Neural cell (in vitro differentiated cells): ENCODE measurements around the gene RAET1L.

Experiments
- EZH2 ChIP-seq: fragments of 200-600, 300-800 bp; shearing (Covaris generic), sonication (generic); IDR thresholded peaks from 2 replicates; pipeline ENCODE4 v1.6.1; 2014; ENCODE audit warnings: antibody characterized with exemption, low read length, borderline replicate concordance, mild to moderate bottlenecking; ENCODE audit not compliant: insufficient read depth, poor library complexity, severe bottlenecking
- MXI1 ChIP-seq: fragments of 450-650 bp; conservative IDR thresholded peaks from 2 replicates; pipeline ENCODE4 v1.6.1; 2014; ENCODE audit warnings: antibody characterized with exemption, mild to moderate bottlenecking; ENCODE audit not compliant: poor library complexity, severe bottlenecking
- POLR2AphosphoS5 ChIP-seq: IDR thresholded peaks from 2 replicates; pipeline ENCODE4 v1.6.1; 2012
- RAD21 ChIP-seq: fragments of 450-650 bp; conservative IDR thresholded peaks from 2 replicates; pipeline ENCODE4 v1.6.1; 2014; ENCODE audit warnings: antibody characterized with exemption, mild to moderate bottlenecking, moderate library complexity
- TAF1 ChIP-seq: IDR thresholded peaks from 2 replicates; pipeline ENCODE4 v1.6.1; 2012; ENCODE audit warnings: low read depth
- TF ChIP-seq, protein P1 (sequence below): fragments of 450-650 bp; IDR thresholded peaks from 2 replicates; pipeline ENCODE4 v1.5.1; 2014; ENCODE audit warnings: antibody characterized with exemption, mild to moderate bottlenecking, moderate library complexity; ENCODE audit not compliant: poor library complexity, severe bottlenecking
- TF ChIP-seq, protein P2 (sequence below): IDR thresholded peaks from 2 replicates; pipeline ENCODE4 v1.6.1; 2012; ENCODE audit warnings: borderline replicate concordance

DNA sequence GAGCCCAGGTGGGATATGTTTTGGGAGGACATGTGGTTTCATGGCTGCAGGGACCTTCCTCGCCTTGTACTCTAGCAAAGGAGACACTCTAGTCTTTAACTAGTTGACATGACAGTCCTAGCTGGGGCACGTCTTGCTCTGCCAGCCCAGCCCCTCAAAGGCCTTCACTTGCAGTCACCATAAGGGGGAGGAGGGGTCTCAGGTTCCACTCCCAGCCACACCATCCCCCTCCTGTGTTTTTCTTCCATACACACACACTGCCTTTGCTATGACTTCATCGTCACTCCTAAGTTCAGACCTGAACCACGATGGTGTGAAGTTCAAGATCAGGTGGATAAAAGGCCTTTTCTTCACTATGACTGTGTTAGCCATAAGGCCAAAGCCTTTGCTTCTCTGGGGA, 48.1 kb downstream of the RAET1L start:
- TF ChIP-seq, protein P1, sequence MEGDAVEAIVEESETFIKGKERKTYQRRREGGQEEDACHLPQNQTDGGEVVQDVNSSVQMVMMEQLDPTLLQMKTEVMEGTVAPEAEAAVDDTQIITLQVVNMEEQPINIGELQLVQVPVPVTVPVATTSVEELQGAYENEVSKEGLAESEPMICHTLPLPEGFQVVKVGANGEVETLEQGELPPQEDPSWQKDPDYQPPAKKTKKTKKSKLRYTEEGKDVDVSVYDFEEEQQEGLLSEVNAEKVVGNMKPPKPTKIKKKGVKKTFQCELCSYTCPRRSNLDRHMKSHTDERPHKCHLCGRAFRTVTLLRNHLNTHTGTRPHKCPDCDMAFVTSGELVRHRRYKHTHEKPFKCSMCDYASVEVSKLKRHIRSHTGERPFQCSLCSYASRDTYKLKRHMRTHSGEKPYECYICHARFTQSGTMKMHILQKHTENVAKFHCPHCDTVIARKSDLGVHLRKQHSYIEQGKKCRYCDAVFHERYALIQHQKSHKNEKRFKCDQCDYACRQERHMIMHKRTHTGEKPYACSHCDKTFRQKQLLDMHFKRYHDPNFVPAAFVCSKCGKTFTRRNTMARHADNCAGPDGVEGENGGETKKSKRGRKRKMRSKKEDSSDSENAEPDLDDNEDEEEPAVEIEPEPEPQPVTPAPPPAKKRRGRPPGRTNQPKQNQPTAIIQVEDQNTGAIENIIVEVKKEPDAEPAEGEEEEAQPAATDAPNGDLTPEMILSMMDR = no peak
- no peak for TF ChIP-seq RAD21
- TF ChIP-seq POLR2AphosphoS5 = no peak
- TF ChIP-seq TAF1 = no peak
- no peak for TF ChIP-seq EZH2
- TF ChIP-seq, protein P2, sequence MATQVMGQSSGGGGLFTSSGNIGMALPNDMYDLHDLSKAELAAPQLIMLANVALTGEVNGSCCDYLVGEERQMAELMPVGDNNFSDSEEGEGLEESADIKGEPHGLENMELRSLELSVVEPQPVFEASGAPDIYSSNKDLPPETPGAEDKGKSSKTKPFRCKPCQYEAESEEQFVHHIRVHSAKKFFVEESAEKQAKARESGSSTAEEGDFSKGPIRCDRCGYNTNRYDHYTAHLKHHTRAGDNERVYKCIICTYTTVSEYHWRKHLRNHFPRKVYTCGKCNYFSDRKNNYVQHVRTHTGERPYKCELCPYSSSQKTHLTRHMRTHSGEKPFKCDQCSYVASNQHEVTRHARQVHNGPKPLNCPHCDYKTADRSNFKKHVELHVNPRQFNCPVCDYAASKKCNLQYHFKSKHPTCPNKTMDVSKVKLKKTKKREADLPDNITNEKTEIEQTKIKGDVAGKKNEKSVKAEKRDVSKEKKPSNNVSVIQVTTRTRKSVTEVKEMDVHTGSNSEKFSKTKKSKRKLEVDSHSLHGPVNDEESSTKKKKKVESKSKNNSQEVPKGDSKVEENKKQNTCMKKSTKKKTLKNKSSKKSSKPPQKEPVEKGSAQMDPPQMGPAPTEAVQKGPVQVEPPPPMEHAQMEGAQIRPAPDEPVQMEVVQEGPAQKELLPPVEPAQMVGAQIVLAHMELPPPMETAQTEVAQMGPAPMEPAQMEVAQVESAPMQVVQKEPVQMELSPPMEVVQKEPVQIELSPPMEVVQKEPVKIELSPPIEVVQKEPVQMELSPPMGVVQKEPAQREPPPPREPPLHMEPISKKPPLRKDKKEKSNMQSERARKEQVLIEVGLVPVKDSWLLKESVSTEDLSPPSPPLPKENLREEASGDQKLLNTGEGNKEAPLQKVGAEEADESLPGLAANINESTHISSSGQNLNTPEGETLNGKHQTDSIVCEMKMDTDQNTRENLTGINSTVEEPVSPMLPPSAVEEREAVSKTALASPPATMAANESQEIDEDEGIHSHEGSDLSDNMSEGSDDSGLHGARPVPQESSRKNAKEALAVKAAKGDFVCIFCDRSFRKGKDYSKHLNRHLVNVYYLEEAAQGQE = no peak
- no peak for TF ChIP-seq MXI1
